ENCODE data around the gene TMEM125.

The TMEM125 gene

GRCh38 chr1:43235040-43235439 lies 34.7 kb upstream of the TMEM125 start:
- Histone ChIP-seq H3K4me1 (ENCODE audit: control insufficient read depth, insufficient read depth, low read length) (peaks cover 52% of the 10 kb centered on the region), H3K4me3 (ENCODE audit: low read length) (no peak overlapping the region), H3K9ac (ENCODE audit: low read length) (no peak overlapping the region)

DNA sequence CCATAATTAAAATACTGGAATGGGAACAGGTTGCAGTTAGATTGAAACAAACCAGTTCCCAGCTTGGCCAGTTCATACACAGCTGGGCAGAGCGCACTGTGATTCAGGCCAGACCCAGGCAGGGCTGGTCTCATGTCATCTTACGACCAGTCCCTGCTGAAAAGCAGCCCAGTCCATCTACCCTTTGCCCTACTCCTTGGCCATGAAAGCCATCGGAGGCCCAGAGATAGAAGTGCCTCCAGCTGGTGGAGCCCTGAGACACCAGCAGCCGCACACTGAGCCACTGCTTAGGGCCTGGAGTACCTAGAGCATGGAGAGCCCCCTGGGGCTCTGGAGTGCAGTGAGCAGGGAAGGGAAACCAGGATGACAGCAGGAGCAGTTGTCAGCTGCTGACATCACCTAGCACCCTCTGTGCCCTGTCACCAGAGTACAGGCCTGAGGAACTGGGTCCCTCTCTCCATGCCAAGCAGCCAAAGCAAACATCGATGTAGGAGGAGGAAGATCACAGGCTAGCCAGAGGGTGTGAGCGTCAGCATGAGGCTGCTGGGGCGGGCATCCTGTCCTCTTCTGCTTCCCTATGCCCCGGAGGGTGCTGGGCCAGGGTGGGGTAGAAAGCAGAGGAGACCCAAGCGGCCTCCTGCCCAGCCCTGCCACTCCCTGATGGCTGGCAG lies 34.2 kb upstream of the TMEM125 start:
- no peaks in the 10 kb centered on the region for H3K36me3 ChIP-seq (ENCODE audit: control insufficient read depth, insufficient read depth, low read length)
- no peaks in the 10 kb centered on the region for H3K27me3 ChIP-seq (ENCODE audit: control insufficient read depth, insufficient read depth, low read length)
- H3K4me1 ChIP-seq (ENCODE audit: control insufficient read depth, insufficient read depth, low read length) = peaks cover 47% of the 10 kb centered on the region
- H3K4me3 ChIP-seq (ENCODE audit: low read length) = no peak overlapping the region
- H3K9ac ChIP-seq (ENCODE audit: low read length) = no peak overlapping the region
- H3K9me3 ChIP-seq (ENCODE audit: control insufficient read depth, low read length) = no peaks in the 10 kb centered on the region

More at GRCh38 chr1:43235040-43235439, 34.7 kb upstream of the TMEM125 start:
- H3K9me3 ChIP-seq (ENCODE audit: control insufficient read depth, low read length) = no peaks in the 10 kb centered on the region
- H3K36me3 ChIP-seq (ENCODE audit: control insufficient read depth, insufficient read depth, low read length) = no peaks in the 10 kb centered on the region
- H3K27me3 ChIP-seq (ENCODE audit: control insufficient read depth, insufficient read depth, low read length) = no peaks in the 10 kb centered on the region

DNA sequence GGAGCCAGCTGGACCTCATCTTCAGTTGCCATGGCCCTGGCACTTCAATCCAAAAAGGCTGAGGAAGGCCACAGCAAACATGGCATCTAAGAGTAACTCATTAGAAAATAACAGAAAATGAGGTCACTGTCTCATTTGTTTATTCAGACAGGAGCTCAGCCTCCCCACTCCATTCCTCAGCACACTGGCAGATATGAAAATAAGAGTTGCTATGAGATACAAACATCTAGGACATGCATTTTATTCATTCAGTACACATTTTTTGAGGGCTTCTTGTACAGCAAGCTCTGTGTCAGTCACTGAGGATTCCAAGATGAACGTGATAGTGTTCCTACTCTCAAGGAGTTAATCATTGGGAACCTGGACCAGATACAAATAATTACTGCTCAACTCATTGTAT lies 32.7 kb upstream of the TMEM125 start:
- H3K27me3 ChIP-seq (ENCODE audit: control insufficient read depth, insufficient read depth, low read length) = no peaks in the 10 kb centered on the region
- no peak overlapping the region for H3K9ac ChIP-seq (ENCODE audit: low read length)
- H3K4me1 ChIP-seq (ENCODE audit: control insufficient read depth, insufficient read depth, low read length) = peaks cover 41% of the 10 kb centered on the region
- H3K4me3 ChIP-seq (ENCODE audit: low read length) = no peak overlapping the region
- H3K36me3 ChIP-seq (ENCODE audit: control insufficient read depth, insufficient read depth, low read length) = no peaks in the 10 kb centered on the region
- H3K9me3 ChIP-seq (ENCODE audit: control insufficient read depth, low read length) = no peaks in the 10 kb centered on the region

DNA sequence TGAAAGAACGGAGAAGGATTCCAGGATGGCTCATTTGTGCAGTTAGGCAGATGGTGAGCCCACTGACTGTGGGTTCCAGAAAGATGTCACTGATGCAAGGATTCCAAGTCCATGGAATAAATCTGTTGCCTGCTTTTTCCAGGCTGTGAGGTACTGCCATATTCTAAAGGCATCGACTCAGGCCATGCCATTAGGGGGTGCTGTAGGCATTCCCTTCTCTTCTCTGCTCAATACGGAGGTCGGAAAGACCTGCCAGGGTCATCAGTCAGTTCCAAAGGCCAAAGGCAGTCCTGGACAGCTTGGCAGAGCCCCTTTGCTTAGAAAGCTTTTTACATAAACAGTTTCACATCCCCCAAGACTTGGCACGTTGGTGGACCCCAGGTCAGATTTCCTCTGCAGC lies 31.7 kb upstream of the TMEM125 start:
- Histone ChIP-seq H3K36me3 (ENCODE audit: control insufficient read depth, insufficient read depth, low read length) (no peaks in the 10 kb centered on the region), H3K4me1 (ENCODE audit: control insufficient read depth, insufficient read depth, low read length) (peaks cover 34% of the 10 kb centered on the region), H3K9me3 (ENCODE audit: control insufficient read depth, low read length) (no peaks in the 10 kb centered on the region), H3K9ac (ENCODE audit: low read length) (no peak overlapping the region), H3K27me3 (ENCODE audit: control insufficient read depth, insufficient read depth, low read length) (no peaks in the 10 kb centered on the region), H3K4me3 (ENCODE audit: low read length) (no peak overlapping the region)

DNA sequence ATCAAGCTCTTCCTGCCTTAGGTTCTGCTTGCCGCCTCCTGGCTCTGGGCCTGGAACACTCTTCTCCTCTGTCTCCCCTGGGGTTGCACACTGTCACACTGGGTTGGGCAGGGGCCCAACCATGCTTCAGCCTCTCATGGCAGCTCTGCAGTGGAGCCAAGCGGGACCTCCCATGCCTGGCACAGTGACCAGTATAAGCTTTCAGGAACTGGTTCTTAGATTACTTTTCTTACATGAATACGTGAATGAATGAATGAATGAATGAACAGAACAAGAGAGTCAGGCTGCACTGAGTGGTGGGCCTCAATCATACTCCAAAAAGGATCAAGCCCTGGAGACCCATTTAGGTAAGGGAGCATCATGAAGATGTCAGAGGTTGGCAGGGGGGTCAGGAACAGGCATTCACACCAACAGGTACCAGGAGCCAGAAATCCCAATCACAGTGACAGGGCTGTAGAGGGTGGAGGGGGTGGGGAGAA lies 30.8 kb upstream of the TMEM125 start:
- no peaks in the 10 kb centered on the region for H3K36me3 ChIP-seq (ENCODE audit: control insufficient read depth, insufficient read depth, low read length)
- peaks cover 29% of the 10 kb centered on the region for H3K4me1 ChIP-seq (ENCODE audit: control insufficient read depth, insufficient read depth, low read length)
- H3K9me3 ChIP-seq (ENCODE audit: control insufficient read depth, low read length) = no peaks in the 10 kb centered on the region
- no peak overlapping the region for H3K4me3 ChIP-seq (ENCODE audit: low read length)
- H3K27me3 ChIP-seq (ENCODE audit: control insufficient read depth, insufficient read depth, low read length) = no peaks in the 10 kb centered on the region
- no peak overlapping the region for H3K9ac ChIP-seq (ENCODE audit: low read length)

DNA sequence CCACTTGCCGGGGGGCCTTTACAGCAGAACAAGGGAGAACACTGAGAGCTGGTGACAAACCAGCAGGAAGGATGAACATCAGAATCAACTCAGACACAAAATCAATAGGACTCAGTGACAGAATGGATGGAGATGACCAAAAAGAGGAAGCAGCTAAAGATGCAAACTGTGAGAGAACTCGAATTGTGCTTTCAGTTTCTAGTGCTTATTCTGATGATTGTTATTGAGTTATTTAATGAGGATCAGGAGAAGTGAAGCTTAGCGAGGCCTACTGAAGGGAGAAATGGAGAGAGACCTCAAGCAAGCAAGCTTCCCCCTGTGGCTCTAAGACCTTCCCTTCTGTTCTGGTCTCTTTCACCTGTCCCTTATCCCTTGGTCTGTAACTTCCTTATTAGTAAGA lies 30.3 kb upstream of the TMEM125 start:
- no peak overlapping the region for H3K4me3 ChIP-seq (ENCODE audit: low read length)
- H3K9ac ChIP-seq (ENCODE audit: low read length) = no peak overlapping the region
- H3K4me1 ChIP-seq (ENCODE audit: control insufficient read depth, insufficient read depth, low read length) = peaks cover 27% of the 10 kb centered on the region
- H3K27me3 ChIP-seq (ENCODE audit: control insufficient read depth, insufficient read depth, low read length) = no peaks in the 10 kb centered on the region
- H3K36me3 ChIP-seq (ENCODE audit: control insufficient read depth, insufficient read depth, low read length) = no peaks in the 10 kb centered on the region
- no peaks in the 10 kb centered on the region for H3K9me3 ChIP-seq (ENCODE audit: control insufficient read depth, low read length)

DNA sequence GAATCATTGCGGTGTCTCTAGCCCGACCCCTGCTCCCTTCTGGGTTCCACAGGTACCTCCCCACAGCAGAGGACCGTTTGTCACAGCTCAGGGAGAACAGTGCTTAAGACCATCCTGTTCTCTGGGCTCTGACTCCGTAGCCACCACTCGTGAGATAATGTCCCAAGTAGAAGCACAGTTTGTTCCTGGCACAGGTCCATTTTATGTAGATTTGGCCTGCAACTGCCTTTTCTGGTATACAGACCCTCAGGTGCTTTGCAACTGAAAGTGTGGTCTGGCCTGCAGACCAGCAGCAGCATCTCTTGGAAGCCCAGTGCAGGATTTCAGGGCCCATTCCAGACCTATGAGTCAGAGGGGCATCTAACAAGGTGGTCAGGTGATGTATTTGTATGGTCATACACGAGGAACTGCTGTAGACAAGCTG lies 28.4 kb upstream of the TMEM125 start:
- Histone ChIP-seq H3K9me3 (ENCODE audit: control insufficient read depth, low read length) (no peaks in the 10 kb centered on the region), H3K9ac (ENCODE audit: low read length) (no peak overlapping the region), H3K4me1 (ENCODE audit: control insufficient read depth, insufficient read depth, low read length) (peaks cover 10% of the 10 kb centered on the region), H3K27me3 (ENCODE audit: control insufficient read depth, insufficient read depth, low read length) (no peaks in the 10 kb centered on the region), H3K36me3 (ENCODE audit: control insufficient read depth, insufficient read depth, low read length) (no peaks in the 10 kb centered on the region), H3K4me3 (ENCODE audit: low read length) (no peak overlapping the region)

- H3K36me3 ChIP-seq (ENCODE audit: control insufficient read depth, insufficient read depth, low read length) = no peaks in the 10 kb centered on the region
- no peaks in the 10 kb centered on the region for H3K27me3 ChIP-seq (ENCODE audit: control insufficient read depth, insufficient read depth, low read length)
- no peak overlapping the region for H3K4me3 ChIP-seq (ENCODE audit: low read length)
- peaks cover 14% of the 10 kb centered on the region for H3K4me1 ChIP-seq (ENCODE audit: control insufficient read depth, insufficient read depth, low read length)
- H3K9ac ChIP-seq (ENCODE audit: low read length) = no peak overlapping the region
- H3K9me3 ChIP-seq (ENCODE audit: control insufficient read depth, low read length) = no peaks in the 10 kb centered on the region
Measured at GRCh38 chr1:43243299-43243698, 26.5 kb upstream of the TMEM125 start.

DNA sequence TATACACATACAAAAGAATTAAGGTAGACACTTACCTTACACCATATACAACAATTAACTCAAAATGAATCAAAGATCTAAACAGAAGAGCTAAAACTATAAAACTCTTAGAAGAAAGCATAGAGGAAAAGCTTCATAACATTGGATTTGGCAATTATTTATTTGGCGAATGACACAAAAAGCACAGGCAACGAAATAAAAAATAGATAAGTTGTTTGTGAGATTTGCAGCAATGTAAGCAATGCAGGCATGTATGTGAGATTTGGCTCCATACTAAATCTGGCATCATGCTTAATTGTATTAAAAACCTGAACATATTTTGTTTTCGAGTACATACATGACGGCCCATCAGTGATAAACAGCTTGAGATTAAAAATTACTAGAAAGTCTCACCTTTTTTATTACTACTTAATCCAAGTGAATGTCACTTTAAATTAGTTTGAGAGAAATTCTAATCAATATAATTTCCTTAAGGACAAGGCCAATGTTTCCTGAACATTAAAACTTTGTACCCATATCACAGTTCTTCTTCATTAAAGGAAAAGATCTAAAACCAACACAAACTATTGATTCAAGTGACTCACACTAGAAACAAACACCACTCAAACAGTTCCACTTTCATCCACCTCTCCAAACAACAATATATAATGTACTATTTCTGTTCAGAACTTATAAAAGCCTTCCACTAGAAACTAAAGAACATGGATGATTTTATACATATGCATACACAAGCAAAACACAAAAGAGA lies 23.1 kb upstream of the TMEM125 start:
- Histone ChIP-seq H3K9me3 (ENCODE audit: control insufficient read depth, low read length) (no peaks in the 10 kb centered on the region), H3K9ac (ENCODE audit: low read length) (no peak overlapping the region), H3K4me3 (ENCODE audit: low read length) (no peak overlapping the region), H3K36me3 (ENCODE audit: control insufficient read depth, insufficient read depth, low read length) (no peaks in the 10 kb centered on the region), H3K4me1 (ENCODE audit: control insufficient read depth, insufficient read depth, low read length) (peaks cover 8% of the 10 kb centered on the region), H3K27me3 (ENCODE audit: control insufficient read depth, insufficient read depth, low read length) (no peaks in the 10 kb centered on the region)

- no peak overlapping the region for H3K9ac ChIP-seq (ENCODE audit: low read length)
- peaks cover 8% of the 10 kb centered on the region for H3K4me1 ChIP-seq (ENCODE audit: control insufficient read depth, insufficient read depth, low read length)
- H3K4me3 ChIP-seq (ENCODE audit: low read length) = no peak overlapping the region
- H3K27me3 ChIP-seq (ENCODE audit: control insufficient read depth, insufficient read depth, low read length) = no peaks in the 10 kb centered on the region
- H3K9me3 ChIP-seq (ENCODE audit: control insufficient read depth, low read length) = no peaks in the 10 kb centered on the region
- H3K36me3 ChIP-seq (ENCODE audit: control insufficient read depth, insufficient read depth, low read length) = no peaks in the 10 kb centered on the region
Measured at GRCh38 chr1:43247256-43247921, 22.4 kb upstream of the TMEM125 start.

GRCh38 chr1:43250351-43250761 lies 19.4 kb upstream of the TMEM125 start:
- Histone ChIP-seq H3K36me3 (ENCODE audit: control insufficient read depth, insufficient read depth, low read length) (no peaks in the 10 kb centered on the region), H3K9me3 (ENCODE audit: control insufficient read depth, low read length) (no peaks in the 10 kb centered on the region), H3K4me1 (ENCODE audit: control insufficient read depth, insufficient read depth, low read length) (peaks cover 21% of the 10 kb centered on the region), H3K4me3 (ENCODE audit: low read length) (no peak overlapping the region), H3K27me3 (ENCODE audit: control insufficient read depth, insufficient read depth, low read length) (no peaks in the 10 kb centered on the region), H3K9ac (ENCODE audit: low read length) (no peak overlapping the region)

DNA sequence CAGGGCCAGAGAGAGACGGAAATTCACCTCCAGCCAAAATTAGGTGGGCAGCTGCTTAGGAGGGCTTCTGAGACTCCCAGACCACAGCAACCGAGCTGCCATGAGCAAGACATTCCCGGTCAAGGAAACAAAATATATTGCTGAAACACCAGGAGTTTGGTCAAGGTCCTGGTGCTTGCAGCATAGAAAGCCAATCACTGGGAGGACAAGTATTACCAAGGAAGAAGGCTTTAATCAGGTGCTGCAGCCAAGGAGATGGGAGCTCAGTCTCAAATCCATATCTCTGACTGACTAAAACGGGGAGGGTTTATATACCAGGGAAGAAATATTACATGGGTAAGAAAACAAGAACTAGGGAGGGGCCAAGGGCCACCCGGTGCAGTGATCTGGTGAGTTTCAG lies 18.8 kb upstream of the TMEM125 start:
- Histone ChIP-seq H3K4me3 (ENCODE audit: low read length) (no peak overlapping the region), H3K9me3 (ENCODE audit: control insufficient read depth, low read length) (no peaks in the 10 kb centered on the region), H3K9ac (ENCODE audit: low read length) (no peak overlapping the region), H3K27me3 (ENCODE audit: control insufficient read depth, insufficient read depth, low read length) (no peaks in the 10 kb centered on the region), H3K36me3 (ENCODE audit: control insufficient read depth, insufficient read depth, low read length) (no peaks in the 10 kb centered on the region), H3K4me1 (ENCODE audit: control insufficient read depth, insufficient read depth, low read length) (peaks cover 27% of the 10 kb centered on the region)
